GM19043 (cell line): ENCODE measurements around the gene PTRH1.

ENCODE experiments used
- ATAC-seq: cut with Tn5 transposase; IDR thresholded peaks from one replicate; pipeline ENCODE4 v1.9.1; 2021; ENCODE audit warnings: low read depth; ENCODE audit not compliant: unreplicated experiment

Gene PTRH1

GRCh38 chr9:127698985-127699670, 16.3 kb downstream of the PTRH1 start:
- ATAC-seq = peak; percentile 96

GRCh38 chr9:127698386-127698785, 17.1 kb downstream of the PTRH1 start:
- ATAC-seq = no peak

GRCh38 chr9:127697575-127697974, 17.9 kb downstream of the PTRH1 start:
- ATAC-seq = no peak

- no peak for ATAC-seq
Observed at GRCh38 chr9:127694890-127695720, 20.4 kb downstream of the PTRH1 start.

GRCh38 chr9:127693697-127694096, 21.8 kb downstream of the PTRH1 start:
- no peak for ATAC-seq

- ATAC-seq = no peak
Observed at GRCh38 chr9:127693143-127693542, 22.3 kb downstream of the PTRH1 start.

- no peak for ATAC-seq
Observed at GRCh38 chr9:127692071-127692470, 23.4 kb downstream of the PTRH1 start.

- no peak for ATAC-seq
Observed at GRCh38 chr9:127690735-127691134, 24.7 kb downstream of the PTRH1 start.

GRCh38 chr9:127689329-127690000, 26.0 kb downstream of the PTRH1 start:
- ATAC-seq = no peak

- no peak for ATAC-seq
Observed at GRCh38 chr9:127686461-127687393, 28.7 kb downstream of the PTRH1 start.

GRCh38 chr9:127684576-127684975, 30.9 kb downstream of the PTRH1 start:
- no peak for ATAC-seq

GRCh38 chr9:127683723-127684122, 31.7 kb downstream of the PTRH1 start:
- no peak for ATAC-seq

GRCh38 chr9:127682351-127683136, 32.9 kb downstream of the PTRH1 start:
- ATAC-seq = no peak

- no peak for ATAC-seq
Observed at GRCh38 chr9:127680846-127681245, 34.6 kb downstream of the PTRH1 start.

- ATAC-seq = no peak
Observed at GRCh38 chr9:127680226-127680625, 35.2 kb downstream of the PTRH1 start.

GRCh38 chr9:127679506-127679905, 36.0 kb downstream of the PTRH1 start:
- ATAC-seq = no peak

- no peak for ATAC-seq
Observed at GRCh38 chr9:127676638-127677037, 38.8 kb downstream of the PTRH1 start.

GRCh38 chr9:127673234-127673633, 42.2 kb downstream of the PTRH1 start:
- no peak for ATAC-seq

GRCh38 chr9:127667906-127668305, 47.6 kb downstream of the PTRH1 start:
- ATAC-seq = no peak
